NCI-H1694 (cell line): Measurements from ENCODE around the gene TTLL5.
"Not testable (repeated sequence)": the region's sequence is repeated elsewhere in the genome, so short reads cannot be mapped to it uniquely, and the experiment has no call there.

Experiments used
- DNase-seq: peaks from one replicate; lab custom pipeline; 2025; lab: John Stamatoyannopoulos, UW

TTLL5 gene

GRCh38 chr14:75909630-75910029, 248.6 kb downstream of the TTLL5 start:
- DNase-seq: no peak

DNA sequence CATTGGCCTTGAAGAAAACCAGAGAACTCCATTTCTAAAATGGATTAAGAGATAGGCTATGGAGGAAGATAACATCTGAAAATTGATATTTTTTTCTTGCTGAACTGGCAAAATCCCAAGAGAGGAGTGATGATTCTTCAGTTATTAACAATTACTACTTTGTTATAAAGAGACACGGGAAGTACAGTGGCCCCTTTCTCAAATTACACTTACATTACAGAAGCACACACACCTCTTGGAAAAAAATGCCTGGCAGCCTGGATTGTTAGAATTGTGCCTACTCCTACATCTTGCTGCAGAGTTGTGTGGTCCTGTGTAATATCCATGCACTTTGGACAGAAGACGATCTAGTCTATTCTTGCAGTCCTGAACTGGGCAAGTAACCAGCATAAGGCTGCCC, 249.0 kb downstream of the TTLL5 start:
- no peak for DNase-seq

GRCh38 chr14:75911883-75912282, 250.8 kb downstream of the TTLL5 start:
- no peak for DNase-seq

DNA sequence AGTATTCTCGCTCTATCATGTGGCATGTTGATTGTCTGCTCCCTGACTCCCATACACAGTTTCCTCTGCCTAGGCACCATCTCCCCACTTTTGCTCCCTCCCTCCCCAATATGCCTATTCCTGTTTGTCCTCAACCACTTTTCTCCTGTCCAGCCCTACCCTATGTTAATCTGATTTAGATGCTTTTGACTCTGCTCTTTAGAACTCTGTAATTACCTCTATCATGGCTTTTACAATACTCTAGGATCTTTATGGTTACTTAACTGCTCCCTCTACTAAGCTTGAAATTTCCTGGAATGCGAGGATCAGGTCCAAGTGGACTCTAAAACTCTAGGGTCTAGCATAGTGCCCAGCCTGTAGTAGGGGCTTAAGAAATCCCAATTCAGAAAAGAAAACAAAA, 252.1 kb downstream of the TTLL5 start:
- no peak for DNase-seq

DNA sequence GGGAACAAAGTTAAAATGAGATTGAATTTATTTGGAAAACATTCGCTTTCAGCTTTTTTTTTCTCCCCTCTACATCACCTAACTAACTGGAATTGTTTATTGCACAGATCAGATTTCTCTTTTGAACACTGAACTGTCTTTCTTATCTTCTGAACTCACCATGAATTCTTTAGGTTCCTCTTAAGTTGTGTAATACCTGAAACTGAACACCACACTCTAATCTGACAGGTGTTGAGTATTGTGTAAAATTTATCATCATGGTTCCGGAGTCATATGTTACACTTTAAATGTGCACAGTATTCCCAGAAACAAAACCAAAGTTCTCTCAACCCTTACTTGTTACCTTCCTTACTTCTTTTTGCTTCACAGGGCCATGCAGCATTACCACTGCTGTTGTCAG, 254.0 kb downstream of the TTLL5 start:
- no peak for DNase-seq

DNA sequence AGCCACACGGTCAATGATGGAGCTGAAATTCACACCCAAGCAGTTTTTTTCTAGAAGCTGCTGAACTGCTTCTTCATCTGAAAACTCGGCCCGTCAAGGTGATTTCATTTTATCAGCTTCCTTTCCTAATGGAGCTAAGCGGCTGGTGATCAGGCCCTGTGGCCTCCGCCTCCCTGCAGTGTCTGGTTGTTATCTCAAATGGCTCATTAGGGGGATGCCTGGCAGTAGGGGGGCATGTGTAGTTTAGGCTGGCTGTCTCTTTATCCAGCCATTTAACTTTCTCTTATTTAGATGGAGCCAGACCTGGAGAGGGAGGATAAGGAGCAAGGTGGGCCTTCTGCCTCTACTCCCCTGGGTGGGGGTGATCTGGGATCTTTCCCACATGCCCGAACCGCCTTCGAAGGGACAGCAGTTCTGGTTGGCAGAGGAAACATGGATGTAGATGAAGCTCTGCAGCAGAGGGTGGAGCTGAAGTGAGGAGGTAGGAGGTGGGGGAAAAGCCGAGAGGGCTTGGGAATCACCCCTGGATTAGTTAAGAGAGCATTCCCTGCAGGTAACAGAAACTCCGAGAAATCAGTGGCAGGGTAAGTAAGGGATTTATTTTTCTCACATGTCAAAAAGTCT, 256.4 kb downstream of the TTLL5 start:
- no peak for DNase-seq

DNA sequence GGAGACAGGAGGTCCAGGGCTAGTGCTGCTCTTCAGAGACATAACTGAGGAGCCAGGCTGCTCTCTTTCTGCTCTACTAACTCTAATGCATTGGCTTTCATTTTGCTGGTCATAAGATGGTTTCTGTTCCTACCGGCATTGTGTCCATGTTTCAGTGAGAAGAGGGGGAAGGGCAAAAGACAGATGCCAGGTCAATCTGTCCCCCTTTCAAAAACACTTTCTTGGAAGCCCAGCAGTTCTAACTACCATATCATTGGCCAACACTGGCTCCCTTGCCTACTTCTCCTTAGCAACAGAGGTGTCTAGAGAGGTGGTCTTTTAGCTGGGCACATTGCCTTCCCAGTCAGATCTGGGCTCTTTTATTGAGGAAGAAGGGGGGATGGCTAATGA, 256.9 kb downstream of the TTLL5 start:
- DNase-seq: no peak

DNA sequence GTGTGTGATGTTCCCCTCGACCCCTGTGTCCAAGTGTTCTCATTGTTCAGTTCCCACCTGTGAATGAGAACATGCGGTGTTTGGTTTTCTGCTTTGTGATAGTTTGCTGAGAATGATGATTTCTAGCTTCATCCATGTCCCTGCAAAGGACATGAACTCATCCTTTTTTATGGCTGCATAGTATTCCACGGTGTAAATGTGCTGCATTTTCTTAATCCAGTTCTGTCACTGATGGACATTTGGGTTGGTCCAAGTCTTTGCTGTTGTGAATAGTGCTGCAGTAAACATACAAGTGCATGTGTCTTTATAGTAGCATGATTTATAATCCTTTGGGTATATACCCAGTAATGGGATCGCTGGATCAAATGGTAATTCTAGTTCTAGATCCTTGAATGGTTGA, 259.4 kb downstream of the TTLL5 start:
- not testable (repeated sequence) for DNase-seq

DNA sequence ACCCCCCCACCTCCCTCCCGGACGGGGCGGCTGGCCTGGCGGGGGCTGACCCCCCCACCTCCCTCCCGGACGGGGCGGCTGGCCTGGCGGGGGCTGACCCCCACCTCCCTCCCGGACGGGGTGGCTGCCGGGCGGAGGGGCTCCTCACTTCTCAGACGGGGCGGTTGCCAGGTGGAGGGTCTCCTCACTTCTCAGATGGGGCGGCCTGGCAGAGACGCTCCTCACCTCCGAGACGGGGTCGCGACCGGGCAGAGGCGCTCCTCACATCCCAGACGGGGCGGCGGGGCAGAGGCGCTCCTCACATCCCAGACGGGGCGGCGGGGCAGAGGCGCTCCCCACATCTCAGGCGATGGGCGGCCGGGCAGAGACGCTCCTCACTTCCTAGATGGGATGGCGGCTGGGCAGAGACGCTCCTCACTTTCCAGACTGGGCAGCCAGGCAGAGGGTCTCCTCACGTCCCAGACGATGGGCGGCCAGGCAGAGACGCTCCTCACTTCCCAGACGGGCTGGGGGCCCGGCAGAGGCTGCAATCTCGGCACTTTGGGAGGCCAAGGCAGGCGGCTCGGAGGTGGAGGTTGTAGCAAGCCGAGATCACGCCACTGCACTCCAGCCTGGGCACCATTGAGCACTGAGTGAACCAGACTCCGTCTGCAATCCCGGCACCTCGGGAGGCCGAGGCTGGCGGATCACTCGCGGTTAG, 264.2 kb downstream of the TTLL5 start:
- not testable (repeated sequence) for DNase-seq

GRCh38 chr14:75926431-75927115, 265.5 kb downstream of the TTLL5 start:
- no peak for DNase-seq

- no peak for DNase-seq
Observed at GRCh38 chr14:75927564-75928087, 266.6 kb downstream of the TTLL5 start.

GRCh38 chr14:75928690-75929181, 267.7 kb downstream of the TTLL5 start:
- peak; percentile 32 for DNase-seq

DNA sequence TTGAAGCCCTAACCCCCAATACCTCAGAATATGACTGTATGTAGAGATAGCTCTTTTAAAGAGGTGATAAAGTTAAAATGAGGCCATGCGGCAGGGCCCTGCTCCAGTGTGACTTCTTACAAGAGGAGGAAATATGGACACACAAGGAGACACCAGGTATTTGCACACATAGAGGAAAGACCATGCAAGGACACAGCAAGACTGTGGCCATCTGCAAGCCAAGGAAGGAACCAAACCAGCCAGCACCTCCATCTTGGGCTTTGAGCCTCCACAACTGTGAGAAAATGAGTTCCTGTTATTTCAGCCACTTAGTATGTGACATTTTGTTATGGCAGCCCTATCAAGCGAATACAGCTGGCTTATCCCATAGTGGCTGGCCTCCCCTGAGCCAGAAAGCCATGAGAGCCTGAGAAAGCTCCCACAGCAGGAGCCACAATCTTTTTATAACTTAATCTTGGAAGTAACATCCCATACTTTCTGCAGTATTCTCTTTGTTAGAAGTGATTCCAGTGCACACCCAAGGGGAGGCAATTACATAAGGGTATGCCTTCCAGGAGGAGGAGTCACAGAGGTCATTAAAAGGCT, 272.8 kb downstream of the TTLL5 start:
- DNase-seq: no peak

- no peak for DNase-seq
Observed at GRCh38 chr14:75934998-75935628, 274.1 kb downstream of the TTLL5 start.

GRCh38 chr14:75939200-75939599, 278.2 kb downstream of the TTLL5 start:
- DNase-seq: no peak

GRCh38 chr14:75941030-75941429, 280.0 kb downstream of the TTLL5 start:
- DNase-seq: peak; percentile 24

DNA sequence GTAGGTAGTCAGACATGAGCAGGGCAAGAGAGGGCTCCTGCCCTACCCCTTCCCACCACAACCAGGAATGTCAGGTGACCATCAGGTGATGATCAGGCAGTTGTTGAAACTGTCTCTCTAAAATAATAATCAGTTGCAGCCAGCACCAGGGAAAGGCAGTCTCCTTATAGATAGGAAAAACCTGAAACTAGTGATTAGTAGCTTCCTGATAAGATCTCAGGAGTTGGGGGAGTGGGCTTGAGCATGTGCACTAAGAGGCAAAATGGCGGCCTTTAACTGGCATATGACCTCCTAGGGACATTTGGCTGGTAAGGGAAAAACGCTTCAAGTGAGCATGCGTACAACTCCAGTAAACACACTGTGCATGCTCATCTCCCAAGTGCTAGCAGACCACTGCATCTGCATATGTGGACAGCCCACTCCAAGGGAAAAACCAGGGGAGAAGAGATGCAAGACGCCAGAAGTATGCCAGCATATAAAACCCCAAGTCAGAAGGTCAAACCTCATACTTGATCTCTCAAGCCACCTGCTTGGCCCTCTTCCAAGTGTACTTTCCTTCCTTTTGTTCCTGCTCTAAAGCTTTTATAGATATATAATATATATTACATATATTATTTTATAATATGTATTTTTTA, 283.7 kb downstream of the TTLL5 start:
- DNase-seq: no peak

GRCh38 chr14:75946785-75947184, 285.7 kb downstream of the TTLL5 start:
- no peak for DNase-seq

GRCh38 chr14:75952489-75952888, 291.4 kb downstream of the TTLL5 start:
- no peak for DNase-seq

GRCh38 chr14:75959031-75959430, 298.0 kb downstream of the TTLL5 start:
- DNase-seq: no peak

DNA sequence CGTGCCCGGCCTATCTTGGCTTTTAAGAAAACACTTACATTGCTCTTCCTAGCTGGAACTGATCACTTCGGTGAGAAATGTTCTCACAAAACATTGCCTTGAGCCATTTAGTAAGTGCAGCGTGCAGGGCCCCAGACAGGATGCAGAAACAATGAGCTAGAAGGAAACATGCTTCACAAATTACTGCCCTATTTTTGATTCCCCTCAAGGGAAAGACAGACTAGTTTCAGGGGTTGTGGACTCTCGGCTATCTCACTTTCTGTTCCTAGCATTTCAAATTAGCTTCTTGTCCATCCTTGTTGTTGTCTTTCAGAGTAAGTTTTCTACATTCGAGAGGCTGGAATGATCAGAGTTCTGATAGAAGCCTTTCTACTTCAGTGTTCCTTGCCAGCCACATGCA, 299.2 kb downstream of the TTLL5 start:
- no peak for DNase-seq

GRCh38 chr14:75961662-75962061, 300.6 kb downstream of the TTLL5 start:
- DNase-seq: peak; percentile 47
